ENCODE results near the gene CENPP. TPM values are rescaled to one million over a fixed set of nuclear protein-coding genes. Genes with fewer than 3 reads are reported as not detected.

CENPP gene
- total RNA-seq, 1 donor from 2014 or later = 5.7 TPM

- no peak for DNase-seq
- no peaks in the 10 kb centered on the region for H3K27me3 Mint-ChIP-seq (ENCODE audit: unreplicated experiment)
- no peak overlapping the region for H3K4me3 Mint-ChIP-seq (ENCODE audit: unreplicated experiment)
- no peak for TF ChIP-seq CTCF (IDR thresholded peaks at IDR 0.05; ENCODE audit: partially characterized antibody, unreplicated experiment)
- H3K27ac Mint-ChIP-seq (ENCODE audit: unreplicated experiment) = no peak overlapping the region
- H3K36me3 Mint-ChIP-seq (ENCODE audit: unreplicated experiment) = peaks cover 8% of the 10 kb centered on the region
- peaks cover 1% of the 10 kb centered on the region for H3K9me3 Mint-ChIP-seq (ENCODE audit: unreplicated experiment)
- peaks cover 2% of the 10 kb centered on the region for H3K4me1 Mint-ChIP-seq (ENCODE audit: low read depth, unreplicated experiment)
Observed at GRCh38 chr9:92631452-92632343, 305.9 kb downstream of the CENPP start.

- H3K9me3 Mint-ChIP-seq (ENCODE audit: unreplicated experiment) = peaks cover 1% of the 10 kb centered on the region
- no peaks in the 10 kb centered on the region for H3K27me3 Mint-ChIP-seq (ENCODE audit: unreplicated experiment)
- H3K4me3 Mint-ChIP-seq (ENCODE audit: unreplicated experiment) = no peak overlapping the region
- no peak for TF ChIP-seq CTCF (IDR thresholded peaks at IDR 0.05; ENCODE audit: partially characterized antibody, unreplicated experiment)
- no peak for DNase-seq
- peaks cover 8% of the 10 kb centered on the region for H3K36me3 Mint-ChIP-seq (ENCODE audit: unreplicated experiment)
- H3K4me1 Mint-ChIP-seq (ENCODE audit: low read depth, unreplicated experiment) = peaks cover 2% of the 10 kb centered on the region
- no peak overlapping the region for H3K27ac Mint-ChIP-seq (ENCODE audit: unreplicated experiment)
Observed at GRCh38 chr9:92632641-92633040, 306.9 kb downstream of the CENPP start.

GRCh38 chr9:92633614-92634278 is 308.0 kb downstream of the CENPP start:
- no peak for TF ChIP-seq CTCF (IDR thresholded peaks at IDR 0.05; ENCODE audit: partially characterized antibody, unreplicated experiment)
- peaks cover 3% of the 10 kb centered on the region for H3K9me3 Mint-ChIP-seq (ENCODE audit: unreplicated experiment)
- no peaks in the 10 kb centered on the region for H3K27me3 Mint-ChIP-seq (ENCODE audit: unreplicated experiment)
- DNase-seq = no peak
- H3K4me1 Mint-ChIP-seq (ENCODE audit: low read depth, unreplicated experiment) = peaks cover 2% of the 10 kb centered on the region
- no peak overlapping the region for H3K4me3 Mint-ChIP-seq (ENCODE audit: unreplicated experiment)
- peaks cover 8% of the 10 kb centered on the region for H3K36me3 Mint-ChIP-seq (ENCODE audit: unreplicated experiment)
- no peak overlapping the region for H3K27ac Mint-ChIP-seq (ENCODE audit: unreplicated experiment)

- TF ChIP-seq CTCF (IDR thresholded peaks at IDR 0.05; ENCODE audit: partially characterized antibody, unreplicated experiment) = peak; percentile 80
Observed at GRCh38 chr9:92634712-92635605, 309.2 kb downstream of the CENPP start.

More at GRCh38 chr9:92634712-92635605, 309.2 kb downstream of the CENPP start:
- H3K4me1 Mint-ChIP-seq (ENCODE audit: low read depth, unreplicated experiment) = peaks cover 2% of the 10 kb centered on the region
- peaks cover 2% of the 10 kb centered on the region for H3K27me3 Mint-ChIP-seq (ENCODE audit: unreplicated experiment)
- H3K36me3 Mint-ChIP-seq (ENCODE audit: unreplicated experiment) = peaks cover 3% of the 10 kb centered on the region
- H3K27ac Mint-ChIP-seq (ENCODE audit: unreplicated experiment) = no peak overlapping the region
- no peak overlapping the region for H3K4me3 Mint-ChIP-seq (ENCODE audit: unreplicated experiment)
- H3K9me3 Mint-ChIP-seq (ENCODE audit: unreplicated experiment) = peaks cover 2% of the 10 kb centered on the region
- peak; percentile 92 for DNase-seq
